Medulla oblongata (tissue), 1 donor: ENCODE measurements around the gene IMPG1.
A peak's percentile ranks its signal among the peaks of the same experiment; 100 is the strongest.
"Not testable (repeated sequence)": the region's sequence is repeated elsewhere in the genome, so short reads cannot be mapped to it uniquely, and the experiment has no call there.

Experiments used
- DNase-seq: peaks from one replicate; pipeline ENCODE4 v3.0.0-alpha.2; 2015; ENCODE audit errors: extremely low spot score

The IMPG1 gene

GRCh38 chr6:75952128-75952527, 120.3 kb downstream of the IMPG1 start:
- no peak for DNase-seq

- no peak for DNase-seq
Measured at GRCh38 chr6:75947935-75948334, 124.5 kb downstream of the IMPG1 start.

DNA sequence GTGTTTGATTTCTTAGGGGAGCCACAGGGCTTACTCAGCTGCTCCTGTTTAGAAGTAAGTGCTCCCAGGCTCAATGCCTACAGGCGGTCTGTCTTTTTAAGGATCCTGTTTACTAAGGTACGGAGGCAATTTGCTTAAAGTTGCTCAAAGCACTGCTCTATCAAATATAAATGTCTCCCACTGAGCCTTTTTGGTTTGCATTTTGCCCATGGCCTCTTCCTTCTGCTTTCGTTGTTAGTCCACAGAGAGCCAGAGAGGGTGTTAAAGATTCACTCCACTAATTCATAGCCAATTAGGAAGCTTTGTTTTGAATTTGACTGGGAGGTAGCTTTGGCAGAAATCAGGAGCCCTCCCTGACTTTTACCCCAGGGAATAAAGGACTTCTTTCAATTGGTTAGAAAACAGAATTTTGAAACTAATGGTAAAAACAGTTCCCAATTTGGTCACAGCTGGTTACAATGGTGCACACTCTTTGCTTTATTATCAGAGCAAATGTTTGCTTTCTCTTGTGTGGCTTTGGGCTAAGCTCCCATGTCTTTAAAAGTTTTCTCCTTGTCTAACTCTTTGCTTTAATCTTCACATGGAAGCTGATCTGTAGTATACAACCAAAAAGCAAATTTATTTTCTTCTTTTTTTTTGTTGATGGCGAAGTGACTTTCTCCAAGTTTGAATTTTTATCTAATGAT, 126.2 kb downstream of the IMPG1 start:
- no peak for DNase-seq

- DNase-seq: no peak
Measured at GRCh38 chr6:75943381-75943780, 129.1 kb downstream of the IMPG1 start.

DNA sequence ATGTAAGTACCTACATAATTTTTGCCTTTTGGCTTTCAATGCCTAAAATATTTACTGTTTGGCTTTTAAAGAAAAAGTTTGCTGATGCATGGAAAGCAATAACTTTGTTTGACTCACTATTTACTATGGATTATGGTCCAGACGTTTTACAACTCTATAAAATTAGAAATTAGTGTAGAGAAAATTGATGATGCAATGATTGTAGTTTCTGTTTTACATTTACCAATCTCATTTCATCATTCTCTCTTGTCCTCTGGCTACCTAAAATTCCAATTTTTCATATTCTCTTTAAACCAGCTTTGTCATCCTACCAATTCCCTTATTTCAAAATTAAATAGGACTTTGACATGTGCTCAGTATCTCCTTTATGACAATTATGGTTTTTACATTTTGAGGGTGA, 131.0 kb downstream of the IMPG1 start:
- no peak for DNase-seq

- DNase-seq: no peak
Measured at GRCh38 chr6:75940564-75940963, 131.9 kb downstream of the IMPG1 start.

DNA sequence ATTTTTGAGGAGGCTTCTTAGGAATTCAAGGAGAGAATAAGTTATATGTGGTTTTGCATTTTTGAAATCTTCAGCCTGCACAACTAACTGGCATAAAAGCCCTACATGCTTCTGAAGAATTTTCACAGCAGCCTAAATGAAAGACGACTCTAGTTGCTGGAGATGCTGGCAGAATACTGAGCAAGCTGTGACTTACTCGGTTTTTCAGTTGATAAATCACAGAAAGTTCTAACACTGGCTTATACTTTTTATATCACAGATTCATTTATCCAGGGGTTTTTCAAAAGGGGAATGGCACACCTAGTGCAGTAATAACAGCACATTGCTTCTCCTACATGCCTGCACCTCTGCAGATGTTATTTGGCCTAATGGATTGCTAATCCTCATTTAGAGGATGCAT, 134.6 kb downstream of the IMPG1 start:
- DNase-seq: no peak

- no peak for DNase-seq
Measured at GRCh38 chr6:75936682-75937081, 135.8 kb downstream of the IMPG1 start.

GRCh38 chr6:75935473-75935793, 137.0 kb downstream of the IMPG1 start:
- no peak for DNase-seq

- DNase-seq: peak; percentile 85
Measured at GRCh38 chr6:75934643-75935472, 137.6 kb downstream of the IMPG1 start.

GRCh38 chr6:75933387-75933975, 139.0 kb downstream of the IMPG1 start:
- no peak for DNase-seq

GRCh38 chr6:75932067-75932466, 140.4 kb downstream of the IMPG1 start:
- peak; percentile 39 for DNase-seq

GRCh38 chr6:75931011-75931680, 141.3 kb downstream of the IMPG1 start:
- no peak for DNase-seq

GRCh38 chr6:75926293-75927168, 145.9 kb downstream of the IMPG1 start:
- DNase-seq: no peak

- DNase-seq: no peak
Measured at GRCh38 chr6:75922226-75922625, 150.2 kb downstream of the IMPG1 start.

GRCh38 chr6:75913040-75913439, 159.4 kb downstream of the IMPG1 start:
- no peak for DNase-seq

DNA sequence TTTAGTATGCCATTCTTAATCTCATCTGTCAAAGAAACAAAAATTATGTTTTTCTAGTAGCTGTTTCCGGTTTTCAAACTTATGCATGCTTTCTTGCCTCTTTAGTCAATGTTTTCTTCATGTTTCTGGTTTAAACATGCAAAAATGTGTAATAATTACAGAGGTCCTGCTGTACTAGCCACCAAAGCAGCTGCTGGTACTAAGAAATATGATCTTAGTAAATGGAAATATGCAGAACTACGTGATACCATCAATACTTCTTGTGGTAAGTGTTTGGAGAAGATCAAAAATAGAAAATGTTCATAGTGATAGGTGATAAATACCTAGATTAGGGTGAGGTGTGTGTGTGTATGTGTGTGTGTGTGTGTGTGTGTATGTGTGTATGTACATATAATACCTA, 165.0 kb downstream of the IMPG1 start:
- no peak for DNase-seq

DNA sequence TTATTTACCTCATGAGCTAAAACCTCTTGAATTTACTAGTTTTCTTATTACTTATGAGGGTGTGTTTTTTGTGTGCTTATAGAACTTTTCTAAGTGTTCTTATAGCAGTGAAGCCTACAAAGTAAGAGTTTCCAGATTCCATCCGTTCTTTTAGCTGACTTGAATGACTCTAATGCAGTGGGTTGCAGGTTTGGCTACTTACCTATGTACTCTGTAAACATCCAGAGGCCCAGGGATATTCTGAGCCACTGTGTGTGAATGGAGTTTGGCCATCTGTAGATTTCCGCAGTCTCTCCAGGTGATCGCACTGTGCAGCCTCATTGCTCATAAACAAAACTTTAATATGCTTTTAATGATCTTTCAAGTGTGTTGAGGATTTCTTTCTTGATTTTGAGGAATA, 165.6 kb downstream of the IMPG1 start:
- DNase-seq: no peak

DNA sequence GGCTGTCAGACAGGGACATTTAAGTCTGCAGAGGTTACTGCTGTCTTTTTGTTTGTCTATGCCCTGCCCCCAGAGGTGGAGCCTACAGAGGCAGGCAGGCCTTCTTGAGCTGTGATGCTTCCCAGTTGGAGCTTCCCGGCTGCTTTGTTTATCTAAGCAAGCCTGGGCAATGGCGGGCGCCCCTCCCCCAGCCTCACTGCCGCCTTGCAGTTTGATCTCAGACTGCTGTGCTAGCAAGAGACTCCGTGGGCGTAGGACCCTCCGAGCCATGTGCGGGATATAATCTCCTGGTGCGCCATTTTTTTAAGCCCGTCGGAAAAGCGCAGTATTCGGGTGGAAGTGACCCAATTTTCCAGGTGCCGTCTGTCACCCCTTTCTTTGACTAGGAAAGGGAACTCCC, 167.3 kb downstream of the IMPG1 start:
- DNase-seq: not testable (repeated sequence)

- DNase-seq: not testable (repeated sequence)
Measured at GRCh38 chr6:75900216-75900615, 172.2 kb downstream of the IMPG1 start.

GRCh38 chr6:75896526-75896925, 175.9 kb downstream of the IMPG1 start:
- DNase-seq: no peak

DNA sequence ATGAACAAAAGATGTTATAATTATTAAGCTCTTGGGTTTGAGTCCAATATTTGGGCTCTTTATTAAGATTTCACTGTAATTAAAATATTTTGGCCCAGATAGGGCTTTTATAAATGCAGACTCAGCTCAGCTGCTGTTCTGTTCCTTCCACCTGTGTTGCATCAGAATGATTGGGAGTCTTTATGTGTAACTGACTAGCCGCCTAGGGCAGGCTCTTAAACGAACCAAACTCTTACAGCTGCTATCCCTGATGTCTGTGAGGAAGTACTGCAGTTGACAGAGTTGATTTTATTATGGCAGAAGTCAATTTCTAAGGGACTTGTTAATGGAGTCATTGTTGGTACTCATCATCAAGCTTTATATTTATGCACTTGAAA, 178.7 kb downstream of the IMPG1 start:
- no peak for DNase-seq
